GM10266 (cell line): ENCODE results near the gene SDK2.

Experiments
- DNase-seq: peaks from one replicate; pipeline ENCODE4 v3.0.0; 2012; ENCODE audit errors: extremely low spot score
- TF ChIP-seq, protein P1 (sequence below): IDR thresholded peaks from 2 replicates; pipeline ENCODE4 v1.5.1; 2012; ENCODE audit warnings: mild to moderate bottlenecking, low read depth; ENCODE audit not compliant: control insufficient read depth, insufficient read depth; ENCODE audit errors: missing control alignments

The SDK2 gene

DNA sequence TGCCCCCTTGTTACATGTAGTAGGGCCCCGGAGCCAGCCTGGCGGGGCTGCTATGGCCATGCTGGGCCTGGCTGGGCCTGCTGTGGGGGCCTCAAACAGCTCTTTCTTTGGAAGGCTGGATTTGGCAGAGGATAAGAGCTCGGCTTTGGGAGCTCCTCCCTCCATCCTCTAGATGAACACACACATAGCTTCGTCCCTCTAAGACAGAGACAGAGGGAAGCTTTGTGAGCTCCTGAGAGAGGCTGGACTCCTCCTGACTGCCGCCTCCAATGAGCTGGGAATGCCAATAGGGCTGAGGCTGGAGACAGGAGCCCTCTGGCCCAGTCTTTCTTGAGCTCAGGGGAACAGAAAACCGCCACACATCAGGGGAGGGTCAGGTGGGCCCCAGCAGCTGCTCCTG lies 295.1 kb downstream of the SDK2 start:
- no peak for DNase-seq

DNA sequence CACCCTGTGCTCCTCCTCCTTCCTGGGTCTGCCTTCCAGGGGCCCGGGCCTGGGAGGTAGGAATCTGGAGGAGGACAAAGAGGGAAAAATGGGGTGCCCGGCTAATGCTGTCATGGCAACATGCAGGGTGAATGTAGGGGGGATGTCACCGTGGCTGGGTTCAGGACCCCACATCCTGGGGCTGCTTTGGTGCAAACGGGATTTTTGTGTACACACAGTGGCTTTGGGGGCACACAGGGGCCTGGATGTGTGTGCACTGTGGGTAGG lies 295.5 kb downstream of the SDK2 start:
- TF ChIP-seq, protein P1, sequence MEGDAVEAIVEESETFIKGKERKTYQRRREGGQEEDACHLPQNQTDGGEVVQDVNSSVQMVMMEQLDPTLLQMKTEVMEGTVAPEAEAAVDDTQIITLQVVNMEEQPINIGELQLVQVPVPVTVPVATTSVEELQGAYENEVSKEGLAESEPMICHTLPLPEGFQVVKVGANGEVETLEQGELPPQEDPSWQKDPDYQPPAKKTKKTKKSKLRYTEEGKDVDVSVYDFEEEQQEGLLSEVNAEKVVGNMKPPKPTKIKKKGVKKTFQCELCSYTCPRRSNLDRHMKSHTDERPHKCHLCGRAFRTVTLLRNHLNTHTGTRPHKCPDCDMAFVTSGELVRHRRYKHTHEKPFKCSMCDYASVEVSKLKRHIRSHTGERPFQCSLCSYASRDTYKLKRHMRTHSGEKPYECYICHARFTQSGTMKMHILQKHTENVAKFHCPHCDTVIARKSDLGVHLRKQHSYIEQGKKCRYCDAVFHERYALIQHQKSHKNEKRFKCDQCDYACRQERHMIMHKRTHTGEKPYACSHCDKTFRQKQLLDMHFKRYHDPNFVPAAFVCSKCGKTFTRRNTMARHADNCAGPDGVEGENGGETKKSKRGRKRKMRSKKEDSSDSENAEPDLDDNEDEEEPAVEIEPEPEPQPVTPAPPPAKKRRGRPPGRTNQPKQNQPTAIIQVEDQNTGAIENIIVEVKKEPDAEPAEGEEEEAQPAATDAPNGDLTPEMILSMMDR: no peak
- no peak for DNase-seq

More for the DNA sequence above, 295.1 kb downstream of the SDK2 start:
- TF ChIP-seq, protein P1: no peak

DNA sequence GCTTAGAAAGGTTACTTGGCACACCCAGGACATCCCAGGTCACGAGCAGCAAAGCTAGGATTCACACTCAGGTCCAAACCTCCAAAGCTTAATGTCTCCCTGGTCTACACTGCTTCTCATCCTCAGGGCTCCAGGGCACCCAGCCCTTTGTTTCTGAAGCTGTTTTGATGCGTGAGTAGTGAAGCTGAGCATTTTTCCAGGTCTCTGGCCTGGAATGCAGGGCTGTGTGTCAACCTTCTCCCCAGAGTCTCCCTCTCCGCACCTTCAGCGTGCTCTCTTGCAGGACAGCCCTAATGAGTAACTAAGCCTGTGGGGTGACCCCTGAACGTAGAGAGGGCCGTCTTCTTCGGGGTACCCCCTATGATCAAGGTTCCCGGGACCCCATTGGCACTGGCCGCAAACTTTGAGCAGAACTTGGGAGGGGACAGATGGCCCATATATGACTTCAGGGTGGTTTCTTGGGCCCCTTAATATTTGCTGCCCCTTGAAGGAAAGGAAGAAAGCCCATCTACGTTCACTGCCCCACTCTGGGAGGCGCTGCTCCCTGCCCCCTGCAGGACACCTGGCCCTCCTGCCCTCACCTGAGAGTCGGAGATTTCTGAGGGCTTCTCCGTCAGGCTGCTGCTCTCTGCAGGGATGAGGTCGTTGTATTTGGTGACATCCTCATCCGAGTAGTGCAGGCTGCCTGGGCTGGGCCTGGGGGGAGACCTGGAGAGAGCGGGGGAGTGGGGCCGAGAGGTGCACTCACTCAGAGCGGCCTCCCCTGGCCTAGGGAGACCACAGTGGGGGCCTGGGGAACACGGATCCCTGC lies 296.0 kb downstream of the SDK2 start:
- no peak for DNase-seq
- TF ChIP-seq, protein P1: no peak

GRCh38 chr17:73347351-73347750 lies 296.9 kb downstream of the SDK2 start:
- TF ChIP-seq, protein P1: no peak
- no peak for DNase-seq

DNA sequence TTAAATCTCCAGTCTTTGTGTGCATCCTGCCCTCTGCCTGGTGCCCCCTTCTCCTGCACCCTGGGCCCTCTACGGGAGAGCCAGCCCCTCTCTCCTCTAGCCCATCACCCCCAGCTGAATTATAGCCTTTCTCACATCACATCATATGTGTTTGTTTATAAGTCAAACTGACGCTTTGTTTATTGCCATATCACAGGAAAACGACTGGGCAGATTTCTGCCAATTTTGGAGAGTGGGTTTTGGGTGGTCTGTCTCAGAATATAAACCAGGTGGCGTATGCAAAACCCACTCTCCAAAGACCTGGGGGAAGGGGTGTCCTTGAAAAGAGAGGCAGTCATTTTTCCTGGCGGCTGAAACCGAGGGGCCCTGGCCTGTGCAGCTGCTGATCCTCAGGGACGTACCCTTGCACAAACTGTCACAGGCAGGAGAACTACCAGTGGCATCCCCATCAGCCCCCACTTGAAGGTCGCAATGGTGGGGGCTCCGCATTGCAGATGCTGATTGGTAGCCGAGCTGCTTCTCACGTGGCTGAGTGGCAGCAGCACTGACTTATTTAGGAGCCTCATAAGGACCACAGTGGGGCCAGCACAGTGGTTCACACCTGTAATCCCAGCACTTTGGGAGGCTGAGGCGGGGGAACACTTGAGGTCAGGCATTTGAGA lies 297.6 kb downstream of the SDK2 start:
- no peak for DNase-seq
- TF ChIP-seq, protein P1: no peak

DNA sequence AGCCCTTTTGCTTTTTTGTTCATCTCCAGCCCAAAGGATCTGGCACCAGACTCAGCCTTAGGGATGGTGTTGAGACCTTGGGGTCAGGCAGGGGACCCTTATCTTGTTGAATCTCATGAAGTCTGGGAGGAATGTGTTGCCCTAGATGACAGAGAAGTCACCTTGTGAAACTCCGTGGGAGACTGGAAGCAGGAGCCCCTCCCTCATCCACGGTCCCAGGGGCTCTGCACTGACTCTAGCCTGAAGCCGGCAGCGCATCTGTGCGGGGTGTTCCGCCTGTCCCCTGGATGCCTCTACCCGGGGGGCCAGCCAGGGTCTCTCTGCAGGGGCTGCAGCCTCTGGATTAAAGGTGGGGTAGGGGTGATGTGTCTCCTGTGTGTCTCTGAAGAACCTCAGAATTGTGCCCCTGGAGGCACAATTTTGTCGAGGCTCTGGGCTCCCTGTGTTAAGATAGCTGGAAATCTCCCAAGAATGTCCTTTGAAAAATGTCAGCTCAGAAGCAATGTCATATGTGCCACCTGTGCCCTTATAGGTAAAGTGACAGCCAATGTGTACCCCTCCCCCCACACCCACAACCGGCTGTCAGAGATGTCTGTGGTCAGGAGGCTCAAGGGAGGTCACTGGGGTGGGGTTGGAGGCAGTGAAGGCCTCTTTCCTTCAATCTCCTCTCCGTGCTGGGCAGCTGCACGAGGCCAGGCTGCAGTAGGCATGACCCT lies 300.3 kb downstream of the SDK2 start:
- no peak for DNase-seq
- TF ChIP-seq, protein P1: no peak
